ENCODE results near the gene AVP.

Gene AVP

GRCh38 chr20:3109350-3110302 is 25.1 kb upstream of the AVP start:
- no peak for DNase-seq (ENCODE audit: low spot score)

DNA sequence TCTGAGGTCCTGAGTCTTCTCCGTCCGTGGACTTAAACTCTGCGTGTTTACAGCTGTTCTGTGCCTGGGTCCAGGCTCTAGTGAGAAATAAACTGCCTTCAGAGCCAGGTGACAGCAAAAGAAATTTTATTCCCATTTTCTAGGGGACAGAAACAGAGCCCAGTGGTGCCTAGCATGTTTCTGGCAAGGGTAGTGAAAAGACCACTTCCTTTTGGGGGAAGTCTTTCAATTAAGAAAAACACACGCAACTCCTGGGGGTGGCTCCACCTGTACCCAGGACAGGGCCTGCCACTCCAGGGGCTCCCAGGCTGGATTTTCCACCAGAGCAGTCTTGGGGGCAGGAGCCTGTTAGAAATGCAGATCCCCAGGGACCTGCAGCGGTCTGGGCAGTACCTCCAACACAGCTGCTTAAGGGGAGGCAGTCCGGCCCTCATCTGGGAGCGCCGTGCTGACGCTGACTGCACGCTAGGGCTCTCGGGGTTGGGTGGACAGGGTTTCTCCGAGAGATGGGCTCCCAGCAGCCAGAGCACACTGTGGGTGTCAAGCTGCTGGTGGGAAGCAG is 23.0 kb upstream of the AVP start:
- no peak for DNase-seq (ENCODE audit: low spot score)

GRCh38 chr20:3106658-3107463 is 22.3 kb upstream of the AVP start:
- DNase-seq (ENCODE audit: low spot score), result no peak

GRCh38 chr20:3106185-3106584 is 21.7 kb upstream of the AVP start:
- DNase-seq (ENCODE audit: low spot score), result no peak

- no peak for DNase-seq (ENCODE audit: low spot score)
These were observed 21.0 kb upstream of the AVP start for GRCh38 chr20:3105256-3106137.

- no peak for DNase-seq (ENCODE audit: low spot score)
These were observed 19.0 kb upstream of the AVP start for GRCh38 chr20:3103369-3104032.

DNA sequence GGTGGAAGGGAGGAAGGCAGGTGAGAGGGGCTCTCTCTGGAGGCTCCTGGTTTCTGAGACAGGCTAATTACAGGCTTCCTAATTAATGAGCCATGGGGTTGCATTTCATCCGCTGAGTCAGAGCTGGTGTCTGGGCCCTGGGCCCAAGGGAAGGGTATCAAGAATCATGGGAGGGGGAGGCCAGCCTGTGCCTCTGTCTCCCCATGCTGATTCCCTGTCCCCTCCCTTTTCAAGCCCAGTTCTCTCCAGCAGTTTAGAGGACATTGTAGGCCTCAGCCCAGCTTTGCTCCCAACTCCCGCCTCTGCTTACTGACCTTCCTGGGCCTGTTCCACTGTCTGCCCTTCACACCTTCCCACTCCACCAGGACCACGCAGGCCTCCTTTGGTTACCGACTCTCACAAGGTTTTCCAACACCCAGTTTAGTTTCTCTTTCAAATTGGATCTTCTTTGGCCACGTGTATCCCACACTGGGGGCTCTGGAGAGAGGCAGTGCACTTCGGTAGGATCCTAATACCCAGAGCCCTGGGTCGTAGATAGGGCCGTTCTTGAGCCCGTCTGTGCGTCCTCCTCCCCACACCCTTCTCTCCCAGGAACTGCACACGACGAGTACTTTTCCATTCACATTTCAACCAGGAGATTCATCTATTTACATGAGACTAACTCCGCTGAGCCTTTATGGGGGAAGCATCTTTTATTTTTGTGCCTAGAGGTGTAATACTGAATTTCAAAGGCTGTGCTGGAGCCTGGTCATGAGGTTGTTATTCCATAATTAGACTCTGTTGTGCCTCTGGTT is 18.2 kb upstream of the AVP start:
- no peak for DNase-seq (ENCODE audit: low spot score)

DNA sequence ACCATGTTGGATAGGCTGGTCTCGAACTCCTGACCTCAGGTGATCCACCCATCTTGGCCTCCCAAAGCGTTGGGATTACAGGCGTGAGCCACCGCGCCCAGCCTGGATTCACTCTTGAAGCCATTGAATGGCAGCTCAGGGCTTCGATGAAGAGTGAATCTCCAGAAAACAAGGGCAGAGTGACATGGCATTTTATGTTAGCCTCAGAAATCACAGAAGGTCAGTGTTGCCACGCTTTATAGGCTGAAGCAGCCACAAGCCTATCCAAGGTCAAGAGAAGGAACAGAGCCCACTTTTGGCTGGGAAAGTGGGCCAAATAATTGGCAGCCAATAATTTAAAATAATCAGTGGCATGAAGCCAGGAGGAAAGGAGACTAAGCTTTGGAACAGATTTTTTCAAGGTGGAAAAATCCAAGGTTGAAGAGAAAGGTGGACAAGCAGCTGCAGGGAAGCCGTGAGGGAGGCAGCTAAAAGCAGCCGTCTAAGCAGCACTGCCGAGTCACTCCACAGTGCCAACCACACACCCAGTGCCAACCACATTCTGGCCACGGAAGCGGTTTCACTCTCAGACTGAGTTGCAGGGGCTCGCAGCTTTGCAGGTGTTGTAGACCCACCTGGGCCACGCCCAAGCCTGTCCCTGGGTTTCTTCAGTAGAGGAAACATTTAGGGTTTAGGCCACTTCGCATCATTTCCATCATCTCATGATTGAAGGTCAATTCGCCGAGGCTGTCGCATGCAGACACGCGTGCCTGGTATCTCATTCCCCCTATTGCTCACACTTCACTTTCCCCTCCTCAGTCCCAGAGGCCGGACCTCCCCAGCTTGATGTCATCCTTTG is 17.4 kb upstream of the AVP start:
- DNase-seq (ENCODE audit: low spot score), result no peak

- DNase-seq (ENCODE audit: low spot score), result no peak
These were observed 16.7 kb upstream of the AVP start for GRCh38 chr20:3101251-3101650.

DNA sequence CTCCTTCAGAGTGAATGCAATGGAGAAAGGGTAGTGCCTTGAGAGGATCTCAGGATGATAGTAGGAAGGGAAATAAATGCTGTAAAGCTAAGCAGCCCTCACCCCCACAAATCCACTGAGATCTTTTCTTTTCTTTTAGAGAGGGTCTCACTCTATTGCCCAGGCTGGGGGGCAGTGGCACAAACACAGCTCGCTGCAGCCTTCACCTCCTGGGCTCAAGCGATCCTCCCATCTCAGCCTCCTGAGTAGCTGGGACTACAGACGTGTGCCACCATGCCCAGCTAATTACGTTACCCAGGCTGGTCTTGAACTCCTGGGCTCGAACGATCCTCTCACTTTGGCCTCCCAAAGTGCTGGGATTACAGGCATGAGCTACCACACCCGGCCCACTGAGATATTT is 16.0 kb upstream of the AVP start:
- no peak for DNase-seq (ENCODE audit: low spot score)

- DNase-seq (ENCODE audit: low spot score), result no peak
These were observed 10.5 kb upstream of the AVP start for GRCh38 chr20:3094848-3095629.

DNA sequence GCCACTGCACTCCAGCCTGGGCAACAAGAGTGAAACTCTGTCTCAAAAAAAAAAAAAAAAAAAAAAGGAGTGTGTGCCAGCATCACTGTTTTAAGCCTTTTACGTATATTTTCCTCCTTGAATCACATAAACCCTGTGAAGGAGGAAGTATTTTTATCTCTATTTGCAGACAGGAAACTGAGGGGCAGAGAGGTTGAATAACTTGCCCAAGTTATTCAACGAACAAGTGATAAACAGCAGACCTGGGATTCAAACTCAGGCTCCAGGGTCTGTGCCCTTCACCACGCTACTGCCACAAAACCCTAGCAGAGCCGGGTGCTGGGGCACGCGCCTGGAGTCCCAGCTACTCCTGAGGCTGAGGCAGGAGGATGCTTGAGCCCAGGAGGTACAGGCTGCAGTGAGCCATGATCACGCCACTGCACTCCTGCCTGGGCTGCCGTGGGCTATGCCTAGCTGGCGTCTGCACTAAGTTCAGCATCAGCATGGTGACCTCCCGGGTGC is 9.4 kb upstream of the AVP start:
- no peak for DNase-seq (ENCODE audit: low spot score)

DNA sequence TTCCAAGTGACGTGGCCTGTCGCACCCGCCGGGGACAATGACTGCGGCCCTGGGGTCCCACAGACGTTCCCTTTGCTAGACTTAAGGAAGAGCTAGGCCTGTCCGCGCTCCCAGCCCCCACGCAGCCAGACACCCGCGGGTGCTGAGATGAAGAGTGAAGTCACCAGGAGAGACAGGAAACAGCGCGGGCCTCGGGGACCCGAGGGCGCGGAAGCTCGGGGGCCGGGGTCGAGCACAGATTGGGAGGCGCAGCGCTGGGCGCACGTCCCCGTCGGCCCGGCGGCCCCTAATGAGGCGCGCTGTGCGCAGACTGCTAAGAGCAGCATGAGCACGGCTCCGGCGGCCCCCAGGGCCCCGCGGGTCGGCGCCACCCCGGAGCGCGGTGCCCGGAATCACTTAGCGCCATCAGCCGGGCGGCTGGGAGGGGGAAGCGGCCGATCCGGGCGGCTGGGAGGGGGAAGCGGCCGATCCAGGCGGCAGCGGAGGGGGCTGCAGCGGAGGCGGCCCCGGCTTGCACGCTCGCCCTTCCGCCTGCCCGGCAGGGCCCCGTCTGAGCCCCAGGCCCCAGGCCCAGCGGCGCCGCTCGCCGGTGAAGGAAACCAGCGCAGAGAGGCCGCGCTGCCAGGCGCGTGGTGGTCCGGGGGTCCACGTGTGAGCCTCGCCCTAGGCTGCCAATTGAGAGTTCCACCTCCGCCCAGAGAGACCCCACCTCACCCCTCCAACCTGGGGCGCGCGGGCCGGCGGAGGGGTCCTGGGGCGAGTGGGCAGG is 8.3 kb upstream of the AVP start:
- no peak for DNase-seq (ENCODE audit: low spot score)

DNA sequence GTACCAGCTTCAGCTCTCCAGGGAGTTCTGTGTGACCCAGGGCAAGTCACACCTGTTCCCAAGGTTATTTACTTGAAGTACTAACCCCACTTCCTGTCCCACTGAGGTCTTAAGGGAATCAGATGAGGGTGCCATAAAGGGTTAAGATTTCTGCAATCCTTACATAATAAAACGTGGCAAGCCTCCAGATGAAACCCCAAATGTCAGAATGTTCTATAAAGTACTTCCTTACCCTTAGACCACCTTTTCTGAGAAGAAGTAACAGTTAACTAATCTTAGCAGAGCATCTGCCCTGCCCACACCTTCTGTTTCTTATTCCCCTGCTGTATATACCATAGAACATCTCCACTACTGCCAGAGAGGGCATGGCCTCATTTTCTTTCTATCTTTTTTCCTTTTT is 6.0 kb upstream of the AVP start:
- DNase-seq (ENCODE audit: low spot score), result no peak

GRCh38 chr20:3088031-3088430 is 3.5 kb upstream of the AVP start:
- no peak for DNase-seq (ENCODE audit: low spot score)

DNA sequence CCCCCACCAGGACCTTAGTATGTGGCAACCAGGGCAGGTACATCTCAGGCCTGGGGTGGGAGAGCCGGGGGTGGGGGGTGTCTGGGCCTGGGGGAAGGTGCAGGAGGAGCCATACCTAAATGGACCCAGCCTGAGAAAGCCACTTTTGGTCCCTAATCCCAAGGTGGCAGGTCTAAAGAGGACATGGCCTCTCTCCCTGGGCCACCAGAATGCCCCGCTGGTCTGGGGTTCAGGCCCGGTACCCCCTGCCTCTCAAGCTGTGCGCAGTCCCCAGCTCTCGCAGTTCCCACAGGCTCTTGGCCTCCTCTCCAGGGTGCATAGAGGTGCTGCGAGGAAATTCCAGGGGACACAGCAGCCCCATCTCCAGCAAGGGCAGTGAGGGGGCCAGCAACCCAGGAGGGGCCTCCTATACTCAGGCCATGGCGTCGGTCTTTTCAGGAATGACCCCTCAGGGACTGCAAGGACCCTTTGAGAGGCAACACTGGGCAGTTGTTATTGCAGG is 1.1 kb upstream of the AVP start:
- no peak for DNase-seq (ENCODE audit: low spot score)

GRCh38 chr20:3084986-3085360 is 449 bp upstream of the AVP start:
- no peak for DNase-seq (ENCODE audit: low spot score)

All from pons (tissue), 1 donor.